NK-92 (cell line): ENCODE results near the gene CAND2.
"Not testable (repeated sequence)": the region's sequence is repeated elsewhere in the genome, so short reads cannot be mapped to it uniquely, and the experiment has no call there.

Source experiments
- DNase-seq: peaks from one replicate; lab custom pipeline; 2025; ENCODE audit not compliant: unreplicated experiment; lab: John Stamatoyannopoulos, UW

CAND2 gene

GRCh38 chr3:12852201-12852600 is 55.7 kb downstream of the CAND2 start:
- DNase-seq, result no peak

GRCh38 chr3:12853847-12854246 is 57.4 kb downstream of the CAND2 start:
- DNase-seq, result not testable (repeated sequence)

- DNase-seq, result no peak
Observed at GRCh38 chr3:12854565-12854964, 58.1 kb downstream of the CAND2 start.

GRCh38 chr3:12856626-12857025 is 60.1 kb downstream of the CAND2 start:
- no peak for DNase-seq

- DNase-seq, result no peak
Observed at GRCh38 chr3:12859840-12860239, 63.4 kb downstream of the CAND2 start.

GRCh38 chr3:12861611-12862010 is 65.1 kb downstream of the CAND2 start:
- DNase-seq, result no peak

GRCh38 chr3:12862387-12862786 is 65.9 kb downstream of the CAND2 start:
- DNase-seq, result no peak

GRCh38 chr3:12865271-12865670 is 68.8 kb downstream of the CAND2 start:
- DNase-seq, result no peak

- DNase-seq, result no peak
Observed at GRCh38 chr3:12866836-12867235, 70.4 kb downstream of the CAND2 start.

GRCh38 chr3:12868039-12869034 is 71.9 kb downstream of the CAND2 start:
- DNase-seq, result no peak

GRCh38 chr3:12869035-12869621 is 72.6 kb downstream of the CAND2 start:
- DNase-seq, result no peak

GRCh38 chr3:12870942-12871341 is 74.5 kb downstream of the CAND2 start:
- DNase-seq, result no peak

- no peak for DNase-seq
Observed at GRCh38 chr3:12871404-12871983, 75.0 kb downstream of the CAND2 start.

GRCh38 chr3:12875857-12876836 is 79.7 kb downstream of the CAND2 start:
- DNase-seq, result no peak

GRCh38 chr3:12877040-12877439 is 80.6 kb downstream of the CAND2 start:
- DNase-seq, result no peak

- no peak for DNase-seq
Observed at GRCh38 chr3:12878141-12878574, 81.7 kb downstream of the CAND2 start.

GRCh38 chr3:12878758-12879157 is 82.3 kb downstream of the CAND2 start:
- not testable (repeated sequence) for DNase-seq

GRCh38 chr3:12879191-12879815 is 82.8 kb downstream of the CAND2 start:
- no peak for DNase-seq

GRCh38 chr3:12881858-12882257 is 85.4 kb downstream of the CAND2 start:
- DNase-seq, result not testable (repeated sequence)
